ENCODE results near the gene EPHA8.

The EPHA8 gene

DNA sequence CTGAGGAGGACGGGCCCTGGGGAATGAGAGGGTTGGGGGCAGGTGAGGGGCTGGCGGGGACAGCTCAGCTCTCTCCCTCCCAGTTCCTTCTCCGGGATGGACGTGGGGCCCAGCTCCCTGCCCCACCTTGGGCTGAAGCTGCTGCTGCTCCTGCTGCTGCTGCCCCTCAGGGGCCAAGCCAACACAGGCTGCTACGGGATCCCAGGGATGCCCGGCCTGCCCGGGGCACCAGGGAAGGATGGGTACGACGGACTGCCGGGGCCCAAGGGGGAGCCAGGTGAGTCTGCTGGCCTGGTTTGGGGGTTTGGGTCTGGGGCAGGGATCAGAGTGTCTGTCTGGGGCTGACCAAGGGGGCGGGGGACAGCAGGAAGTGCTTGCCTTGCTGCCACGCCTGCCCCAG is 80.6 kb downstream of the EPHA8 start:
- Histone ChIP-seq H2AFZ (ENCODE audit: low read depth, low read length) (no peak overlapping the region), H3K4me1 (ENCODE audit: insufficient read depth, low read length) (no peaks in the 10 kb centered on the region), H3K36me3 (ENCODE audit: insufficient read depth, low read length) (no peaks in the 10 kb centered on the region), H3K4me3 (ENCODE audit: low read length) (no peak overlapping the region), H3K9me3 (ENCODE audit: low read length) (no peaks in the 10 kb centered on the region), H3K27me3 (ENCODE audit: insufficient read depth, low read length) (peaks cover 15% of the 10 kb centered on the region)

DNA sequence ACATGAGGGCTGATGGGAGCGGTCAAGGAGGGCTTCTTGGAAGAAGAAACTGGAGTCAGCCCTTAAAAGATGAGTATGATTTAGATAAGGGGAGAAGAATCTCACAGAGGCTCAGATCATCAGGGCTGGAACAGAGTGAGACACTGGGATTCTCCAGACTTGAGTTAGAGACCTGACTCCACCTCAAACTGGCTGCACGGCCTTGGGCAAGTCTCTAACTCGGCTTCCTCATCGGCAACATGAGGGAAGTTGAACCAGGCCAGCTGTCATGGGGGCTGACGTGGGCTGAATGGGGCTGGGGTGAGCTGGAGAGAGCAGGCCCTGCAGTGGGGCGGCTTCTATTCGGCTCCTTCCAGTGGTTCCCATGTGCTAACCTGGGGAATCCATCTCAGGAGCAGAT is 82.6 kb downstream of the EPHA8 start:
- peaks cover 15% of the 10 kb centered on the region for H3K27me3 ChIP-seq (ENCODE audit: insufficient read depth, low read length)
- H3K9me3 ChIP-seq (ENCODE audit: low read length): no peaks in the 10 kb centered on the region
- H3K36me3 ChIP-seq (ENCODE audit: insufficient read depth, low read length): no peaks in the 10 kb centered on the region
- no peaks in the 10 kb centered on the region for H3K4me1 ChIP-seq (ENCODE audit: insufficient read depth, low read length)
- H2AFZ ChIP-seq (ENCODE audit: low read depth, low read length): no peak overlapping the region
- H3K4me3 ChIP-seq (ENCODE audit: low read length): no peak overlapping the region

- Histone ChIP-seq H3K36me3 (ENCODE audit: insufficient read depth, low read length) (no peaks in the 10 kb centered on the region), H3K27me3 (ENCODE audit: insufficient read depth, low read length) (peaks cover 15% of the 10 kb centered on the region), H3K4me1 (ENCODE audit: insufficient read depth, low read length) (no peaks in the 10 kb centered on the region), H3K9me3 (ENCODE audit: low read length) (no peaks in the 10 kb centered on the region), H3K4me3 (ENCODE audit: low read length) (no peak overlapping the region), H2AFZ (ENCODE audit: low read depth, low read length) (no peak overlapping the region)
Observed at GRCh38 chr1:22646384-22646783, 83.1 kb downstream of the EPHA8 start.

- peaks cover 4% of the 10 kb centered on the region for H3K4me1 ChIP-seq (ENCODE audit: insufficient read depth, low read length)
- H3K27me3 ChIP-seq (ENCODE audit: insufficient read depth, low read length): peaks cover 20% of the 10 kb centered on the region
- no peak overlapping the region for H2AFZ ChIP-seq (ENCODE audit: low read depth, low read length)
- no peaks in the 10 kb centered on the region for H3K9me3 ChIP-seq (ENCODE audit: low read length)
- H3K4me3 ChIP-seq (ENCODE audit: low read length): no peak overlapping the region
- no peaks in the 10 kb centered on the region for H3K36me3 ChIP-seq (ENCODE audit: insufficient read depth, low read length)
Observed at GRCh38 chr1:22650089-22650693, 86.9 kb downstream of the EPHA8 start.

GRCh38 chr1:22651941-22652856 is 88.9 kb downstream of the EPHA8 start:
- Histone ChIP-seq H3K36me3 (ENCODE audit: insufficient read depth, low read length) (no peaks in the 10 kb centered on the region), H3K27me3 (ENCODE audit: insufficient read depth, low read length) (peaks cover 20% of the 10 kb centered on the region), H3K4me3 (ENCODE audit: low read length) (no peak overlapping the region), H3K9me3 (ENCODE audit: low read length) (no peaks in the 10 kb centered on the region), H2AFZ (ENCODE audit: low read depth, low read length) (no peak overlapping the region), H3K4me1 (ENCODE audit: insufficient read depth, low read length) (peaks cover 4% of the 10 kb centered on the region)

- Histone ChIP-seq H3K4me1 (ENCODE audit: insufficient read depth, low read length) (peaks cover 4% of the 10 kb centered on the region), H3K9me3 (ENCODE audit: low read length) (no peaks in the 10 kb centered on the region), H3K36me3 (ENCODE audit: insufficient read depth, low read length) (no peaks in the 10 kb centered on the region), H2AFZ (ENCODE audit: low read depth, low read length) (no peak within 1 kb of the TSS), H3K4me3 (ENCODE audit: low read length) (no peak within 1 kb of the TSS), H3K27me3 (ENCODE audit: insufficient read depth, low read length) (peaks cover 16% of the 10 kb centered on the region)
Observed at GRCh38 chr1:22652881-22653316, 89.6 kb downstream of the EPHA8 start, which contains the start of gene C1QB. TSS of gene C1QB (plus strand) at chr1:22653236. CDS start at chr1:22659463, 6,227 bp downstream.
